ENCODE data around the gene THAP4.

THAP4 gene

GRCh38 chr2:241670333-241671110 is 33.6 kb upstream of the THAP4 start:
- TF ChIP-seq SIN3A (IDR thresholded peaks at IDR 0.05; ENCODE audit: borderline replicate concordance, insufficient read depth, low read length) (no peak), FOXP2 (optimal IDR thresholded peaks at IDR 0.05; ENCODE audit: borderline replicate concordance, extremely low read depth, extremely low read length, insufficient read depth) (no peak), TAF1 (IDR thresholded peaks at IDR 0.05; ENCODE audit: borderline replicate concordance, insufficient read depth, low read length) (no peak), POLR2AphosphoS5 (IDR thresholded peaks at IDR 0.05; ENCODE audit: low read depth, low read length) (no peak)
- TF ChIP-seq, protein P1, sequence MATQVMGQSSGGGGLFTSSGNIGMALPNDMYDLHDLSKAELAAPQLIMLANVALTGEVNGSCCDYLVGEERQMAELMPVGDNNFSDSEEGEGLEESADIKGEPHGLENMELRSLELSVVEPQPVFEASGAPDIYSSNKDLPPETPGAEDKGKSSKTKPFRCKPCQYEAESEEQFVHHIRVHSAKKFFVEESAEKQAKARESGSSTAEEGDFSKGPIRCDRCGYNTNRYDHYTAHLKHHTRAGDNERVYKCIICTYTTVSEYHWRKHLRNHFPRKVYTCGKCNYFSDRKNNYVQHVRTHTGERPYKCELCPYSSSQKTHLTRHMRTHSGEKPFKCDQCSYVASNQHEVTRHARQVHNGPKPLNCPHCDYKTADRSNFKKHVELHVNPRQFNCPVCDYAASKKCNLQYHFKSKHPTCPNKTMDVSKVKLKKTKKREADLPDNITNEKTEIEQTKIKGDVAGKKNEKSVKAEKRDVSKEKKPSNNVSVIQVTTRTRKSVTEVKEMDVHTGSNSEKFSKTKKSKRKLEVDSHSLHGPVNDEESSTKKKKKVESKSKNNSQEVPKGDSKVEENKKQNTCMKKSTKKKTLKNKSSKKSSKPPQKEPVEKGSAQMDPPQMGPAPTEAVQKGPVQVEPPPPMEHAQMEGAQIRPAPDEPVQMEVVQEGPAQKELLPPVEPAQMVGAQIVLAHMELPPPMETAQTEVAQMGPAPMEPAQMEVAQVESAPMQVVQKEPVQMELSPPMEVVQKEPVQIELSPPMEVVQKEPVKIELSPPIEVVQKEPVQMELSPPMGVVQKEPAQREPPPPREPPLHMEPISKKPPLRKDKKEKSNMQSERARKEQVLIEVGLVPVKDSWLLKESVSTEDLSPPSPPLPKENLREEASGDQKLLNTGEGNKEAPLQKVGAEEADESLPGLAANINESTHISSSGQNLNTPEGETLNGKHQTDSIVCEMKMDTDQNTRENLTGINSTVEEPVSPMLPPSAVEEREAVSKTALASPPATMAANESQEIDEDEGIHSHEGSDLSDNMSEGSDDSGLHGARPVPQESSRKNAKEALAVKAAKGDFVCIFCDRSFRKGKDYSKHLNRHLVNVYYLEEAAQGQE (IDR thresholded peaks at IDR 0.05; ENCODE audit: insufficient read depth in 1 of 2, low read depth in 2 of 2, low read length in 2 of 2) = no peak

DNA sequence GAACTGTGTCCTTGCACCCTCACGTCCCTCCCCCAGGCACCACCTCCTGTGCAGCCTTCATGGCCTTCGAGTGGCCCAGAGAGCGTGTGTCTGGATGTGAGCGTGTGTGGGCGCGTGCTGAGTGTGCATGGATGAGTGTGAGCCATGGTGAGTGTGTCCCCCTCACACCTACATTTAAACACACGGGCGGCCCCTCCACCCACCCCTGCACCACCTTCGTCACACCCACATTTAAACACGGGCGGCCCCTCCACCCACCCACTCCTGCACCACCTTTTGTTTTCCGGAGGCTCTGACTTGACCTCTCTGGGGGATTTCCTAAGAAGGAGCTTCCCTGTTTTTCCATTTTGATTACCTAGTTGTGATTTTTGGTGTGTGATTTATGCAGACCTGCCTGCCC is 31.9 kb upstream of the THAP4 start:
- TF ChIP-seq FOXP2 (optimal IDR thresholded peaks at IDR 0.05; ENCODE audit: borderline replicate concordance, extremely low read depth, extremely low read length, insufficient read depth) = no peak
- TF ChIP-seq POLR2AphosphoS5 (IDR thresholded peaks at IDR 0.05; ENCODE audit: low read depth, low read length) = no peak
- TF ChIP-seq, protein P1 (IDR thresholded peaks at IDR 0.05; ENCODE audit: insufficient read depth in 1 of 2, low read depth in 2 of 2, low read length in 2 of 2) = no peak
- no peak for TF ChIP-seq TAF1 (IDR thresholded peaks at IDR 0.05; ENCODE audit: borderline replicate concordance, insufficient read depth, low read length)
- no peak for TF ChIP-seq SIN3A (IDR thresholded peaks at IDR 0.05; ENCODE audit: borderline replicate concordance, insufficient read depth, low read length)

DNA sequence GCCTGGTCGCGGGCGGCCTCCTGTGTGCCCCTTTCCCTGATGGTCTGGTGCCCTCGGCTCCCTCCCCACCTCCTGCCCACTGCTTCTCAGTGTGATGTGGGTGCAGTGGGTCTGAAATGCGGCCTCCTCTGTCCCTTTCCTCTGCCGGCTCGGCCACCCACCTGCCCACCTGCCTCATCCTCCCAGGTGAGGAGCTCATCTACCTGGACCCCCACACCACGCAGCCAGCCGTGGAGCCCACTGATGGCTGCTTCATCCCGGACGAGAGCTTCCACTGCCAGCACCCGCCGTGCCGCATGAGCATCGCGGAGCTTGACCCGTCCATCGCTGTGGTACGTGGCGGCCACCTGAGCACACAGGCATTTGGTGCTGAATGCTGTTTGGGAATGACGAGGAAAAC is 31.4 kb upstream of the THAP4 start:
- TF ChIP-seq, protein P1 (IDR thresholded peaks at IDR 0.05; ENCODE audit: insufficient read depth in 1 of 2, low read depth in 2 of 2, low read length in 2 of 2) = no peak
- TF ChIP-seq SIN3A (IDR thresholded peaks at IDR 0.05; ENCODE audit: borderline replicate concordance, insufficient read depth, low read length) (no peak), FOXP2 (optimal IDR thresholded peaks at IDR 0.05; ENCODE audit: borderline replicate concordance, extremely low read depth, extremely low read length, insufficient read depth) (no peak), TAF1 (IDR thresholded peaks at IDR 0.05; ENCODE audit: borderline replicate concordance, insufficient read depth, low read length) (no peak), POLR2AphosphoS5 (IDR thresholded peaks at IDR 0.05; ENCODE audit: low read depth, low read length) (no peak)

- TF ChIP-seq TAF1 (IDR thresholded peaks at IDR 0.05; ENCODE audit: borderline replicate concordance, insufficient read depth, low read length) = no peak
- no peak for TF ChIP-seq SIN3A (IDR thresholded peaks at IDR 0.05; ENCODE audit: borderline replicate concordance, insufficient read depth, low read length)
- TF ChIP-seq FOXP2 (optimal IDR thresholded peaks at IDR 0.05; ENCODE audit: borderline replicate concordance, extremely low read depth, extremely low read length, insufficient read depth) = no peak
- TF ChIP-seq, protein P1 (IDR thresholded peaks at IDR 0.05; ENCODE audit: insufficient read depth in 1 of 2, low read depth in 2 of 2, low read length in 2 of 2) = no peak
- TF ChIP-seq POLR2AphosphoS5 (IDR thresholded peaks at IDR 0.05; ENCODE audit: low read depth, low read length) = no peak
Observed at GRCh38 chr2:241666627-241667400, 29.9 kb upstream of the THAP4 start.
